ENCODE data around the gene KCNAB1. TPM values are rescaled to one million over a fixed set of nuclear protein-coding genes. Genes with fewer than 3 reads are reported as not detected.

The KCNAB1 gene
- total RNA-seq, 1 experiment from 2014 or later: 1.0 TPM

DNA sequence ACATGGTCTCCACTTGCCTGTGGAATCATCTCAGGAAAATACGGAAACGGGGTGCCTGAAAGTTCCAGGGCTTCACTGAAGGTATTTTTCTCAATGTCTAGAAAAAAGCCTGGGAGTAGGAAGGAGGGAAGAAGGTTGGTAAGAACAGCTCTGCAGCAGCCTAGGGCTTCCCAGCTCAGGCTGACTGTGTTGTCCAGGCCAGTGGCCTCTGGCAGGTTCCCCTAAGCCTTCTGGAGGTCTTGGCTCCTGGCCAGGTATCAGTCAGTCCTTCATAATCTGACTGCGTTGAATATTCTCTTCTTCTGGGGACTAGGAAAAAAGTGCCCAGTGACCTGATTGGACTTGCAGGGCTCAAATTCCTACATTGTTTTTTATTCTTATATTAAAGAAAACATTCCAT lies 395.9 kb downstream of the KCNAB1 start:
- CTCF ChIA-PET: interaction anchor here (1.1 to 1.4 kb wide), 2 partner anchors 14 to 364 kb away, joined by 3 to 6 read pairs; no protein-coding TSS in a partner anchor

DNA sequence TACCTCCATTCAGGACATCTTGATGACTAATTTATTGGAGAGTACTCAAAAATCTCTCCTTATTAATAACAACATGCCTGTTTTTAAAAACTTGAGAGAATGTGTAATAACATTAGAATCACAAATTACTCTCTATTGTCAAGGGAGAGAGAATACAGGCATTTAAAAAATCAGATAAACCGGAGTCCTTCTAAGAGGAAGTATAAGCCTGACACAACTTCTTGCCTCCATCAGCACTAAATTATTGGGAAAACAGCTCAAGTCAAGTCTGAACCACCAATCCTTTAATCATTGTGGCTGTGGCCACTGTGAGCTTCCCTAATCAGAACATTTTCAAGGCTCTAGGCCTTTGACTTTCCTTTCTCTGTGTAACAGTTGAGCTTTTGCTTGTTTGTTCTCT lies 396.6 kb downstream of the KCNAB1 start:
- no peak for ATAC-seq
- ChIA-PET POLR2A (no interaction called here), CTCF (interaction anchor here (0.7 to 1.4 kb wide), 5 partner anchors 14 to 507 kb away, joined by 3 to 6 read pairs (median 3); no protein-coding TSS in a partner anchor)
- H3K36me3 Mint-ChIP-seq: no peaks in the 10 kb centered on the region
- TF ChIP-seq GRHL2 (CRISPR knock-in tag; IDR thresholded peaks at IDR 0.05; ENCODE audit: insufficient replicate concordance, severe bottlenecking) (no peak), IRF2 (CRISPR knock-in tag; IDR thresholded peaks at IDR 0.05; ENCODE audit: borderline replicate concordance, low read depth) (no peak), RELA (CRISPR knock-in tag; IDR thresholded peaks at IDR 0.05; ENCODE audit: borderline replicate concordance) (no peak), ETV6 (CRISPR knock-in tag; IDR thresholded peaks at IDR 0.05) (no peak), ZNF671 (CRISPR knock-in tag; IDR thresholded peaks at IDR 0.05) (no peak), KAT7 (CRISPR knock-in tag; IDR thresholded peaks at IDR 0.05; ENCODE audit: borderline replicate concordance) (no peak)
- TF ChIP-seq, protein P1, sequence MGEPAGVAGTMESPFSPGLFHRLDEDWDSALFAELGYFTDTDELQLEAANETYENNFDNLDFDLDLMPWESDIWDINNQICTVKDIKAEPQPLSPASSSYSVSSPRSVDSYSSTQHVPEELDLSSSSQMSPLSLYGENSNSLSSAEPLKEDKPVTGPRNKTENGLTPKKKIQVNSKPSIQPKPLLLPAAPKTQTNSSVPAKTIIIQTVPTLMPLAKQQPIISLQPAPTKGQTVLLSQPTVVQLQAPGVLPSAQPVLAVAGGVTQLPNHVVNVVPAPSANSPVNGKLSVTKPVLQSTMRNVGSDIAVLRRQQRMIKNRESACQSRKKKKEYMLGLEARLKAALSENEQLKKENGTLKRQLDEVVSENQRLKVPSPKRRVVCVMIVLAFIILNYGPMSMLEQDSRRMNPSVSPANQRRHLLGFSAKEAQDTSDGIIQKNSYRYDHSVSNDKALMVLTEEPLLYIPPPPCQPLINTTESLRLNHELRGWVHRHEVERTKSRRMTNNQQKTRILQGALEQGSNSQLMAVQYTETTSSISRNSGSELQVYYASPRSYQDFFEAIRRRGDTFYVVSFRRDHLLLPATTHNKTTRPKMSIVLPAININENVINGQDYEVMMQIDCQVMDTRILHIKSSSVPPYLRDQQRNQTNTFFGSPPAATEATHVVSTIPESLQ (CRISPR knock-in tag; IDR thresholded peaks at IDR 0.05): no peak
- TF ChIP-seq, protein P2, sequence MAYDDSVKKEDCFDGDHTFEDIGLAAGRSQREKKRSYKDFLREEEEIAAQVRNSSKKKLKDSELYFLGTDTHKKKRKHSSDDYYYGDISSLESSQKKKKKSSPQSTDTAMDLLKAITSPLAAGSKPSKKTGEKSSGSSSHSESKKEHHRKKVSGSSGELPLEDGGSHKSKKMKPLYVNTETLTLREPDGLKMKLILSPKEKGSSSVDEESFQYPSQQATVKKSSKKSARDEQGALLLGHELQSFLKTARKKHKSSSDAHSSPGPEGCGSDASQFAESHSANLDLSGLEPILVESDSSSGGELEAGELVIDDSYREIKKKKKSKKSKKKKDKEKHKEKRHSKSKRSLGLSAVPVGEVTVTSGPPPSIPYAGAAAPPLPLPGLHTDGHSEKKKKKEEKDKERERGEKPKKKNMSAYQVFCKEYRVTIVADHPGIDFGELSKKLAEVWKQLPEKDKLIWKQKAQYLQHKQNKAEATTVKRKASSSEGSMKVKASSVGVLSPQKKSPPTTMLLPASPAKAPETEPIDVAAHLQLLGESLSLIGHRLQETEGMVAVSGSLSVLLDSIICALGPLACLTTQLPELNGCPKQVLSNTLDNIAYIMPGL (CRISPR knock-in tag; IDR thresholded peaks at IDR 0.05): no peak
- TF ChIP-seq, protein P3, sequence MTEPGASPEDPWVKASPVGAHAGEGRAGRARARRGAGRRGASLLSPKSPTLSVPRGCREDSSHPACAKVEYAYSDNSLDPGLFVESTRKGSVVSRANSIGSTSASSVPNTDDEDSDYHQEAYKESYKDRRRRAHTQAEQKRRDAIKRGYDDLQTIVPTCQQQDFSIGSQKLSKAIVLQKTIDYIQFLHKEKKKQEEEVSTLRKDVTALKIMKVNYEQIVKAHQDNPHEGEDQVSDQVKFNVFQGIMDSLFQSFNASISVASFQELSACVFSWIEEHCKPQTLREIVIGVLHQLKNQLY (CRISPR knock-in tag; IDR thresholded peaks at IDR 0.05): no peak
- no peak overlapping the region for H3K27ac Mint-ChIP-seq
- H3K4me1 Mint-ChIP-seq: peaks cover 23% of the 10 kb centered on the region
- no peaks in the 10 kb centered on the region for H3K9me3 Mint-ChIP-seq
- no peak for DNase-seq (ENCODE audit: low spot score)
- H3K4me3 Mint-ChIP-seq: no peak overlapping the region
- no peaks in the 10 kb centered on the region for H3K27me3 Mint-ChIP-seq (ENCODE audit: low read depth)

More for the DNA sequence above, 395.9 kb downstream of the KCNAB1 start:
- Mint-ChIP-seq H3K27me3 (ENCODE audit: low read depth) (no peaks in the 10 kb centered on the region), H3K27ac (no peak overlapping the region), H3K9me3 (no peaks in the 10 kb centered on the region), H3K4me1 (peaks cover 23% of the 10 kb centered on the region), H3K36me3 (no peaks in the 10 kb centered on the region), H3K4me3 (no peak overlapping the region)
- POLR2A ChIA-PET: no interaction called here
- no peak; the same call in 1 of the 2 replicates for ATAC-seq
- DNase-seq (ENCODE audit: low spot score): no peak
- TF ChIP-seq CREM (CRISPR knock-in tag; IDR thresholded peaks at IDR 0.05) (no peak), CREB1 (CRISPR knock-in tag; IDR thresholded peaks at IDR 0.05) (no peak), NFYB (CRISPR knock-in tag; conservative IDR thresholded peaks at IDR 0.05; ENCODE audit: low read depth) (no peak), PRRX2 (CRISPR knock-in tag; IDR thresholded peaks at IDR 0.05) (no peak), GRHL2 (CRISPR knock-in tag; IDR thresholded peaks at IDR 0.05; ENCODE audit: insufficient replicate concordance, severe bottlenecking) (no peak), SMAD3 (CRISPR knock-in tag; IDR thresholded peaks at IDR 0.05; ENCODE audit: borderline replicate concordance) (no peak)
- TF ChIP-seq, protein P3 (CRISPR knock-in tag; IDR thresholded peaks at IDR 0.05): no peak
- TF ChIP-seq, protein P4, sequence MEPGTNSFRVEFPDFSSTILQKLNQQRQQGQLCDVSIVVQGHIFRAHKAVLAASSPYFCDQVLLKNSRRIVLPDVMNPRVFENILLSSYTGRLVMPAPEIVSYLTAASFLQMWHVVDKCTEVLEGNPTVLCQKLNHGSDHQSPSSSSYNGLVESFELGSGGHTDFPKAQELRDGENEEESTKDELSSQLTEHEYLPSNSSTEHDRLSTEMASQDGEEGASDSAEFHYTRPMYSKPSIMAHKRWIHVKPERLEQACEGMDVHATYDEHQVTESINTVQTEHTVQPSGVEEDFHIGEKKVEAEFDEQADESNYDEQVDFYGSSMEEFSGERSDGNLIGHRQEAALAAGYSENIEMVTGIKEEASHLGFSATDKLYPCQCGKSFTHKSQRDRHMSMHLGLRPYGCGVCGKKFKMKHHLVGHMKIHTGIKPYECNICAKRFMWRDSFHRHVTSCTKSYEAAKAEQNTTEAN (CRISPR knock-in tag; IDR thresholded peaks at IDR 0.05): no peak
- TF ChIP-seq, protein P5, sequence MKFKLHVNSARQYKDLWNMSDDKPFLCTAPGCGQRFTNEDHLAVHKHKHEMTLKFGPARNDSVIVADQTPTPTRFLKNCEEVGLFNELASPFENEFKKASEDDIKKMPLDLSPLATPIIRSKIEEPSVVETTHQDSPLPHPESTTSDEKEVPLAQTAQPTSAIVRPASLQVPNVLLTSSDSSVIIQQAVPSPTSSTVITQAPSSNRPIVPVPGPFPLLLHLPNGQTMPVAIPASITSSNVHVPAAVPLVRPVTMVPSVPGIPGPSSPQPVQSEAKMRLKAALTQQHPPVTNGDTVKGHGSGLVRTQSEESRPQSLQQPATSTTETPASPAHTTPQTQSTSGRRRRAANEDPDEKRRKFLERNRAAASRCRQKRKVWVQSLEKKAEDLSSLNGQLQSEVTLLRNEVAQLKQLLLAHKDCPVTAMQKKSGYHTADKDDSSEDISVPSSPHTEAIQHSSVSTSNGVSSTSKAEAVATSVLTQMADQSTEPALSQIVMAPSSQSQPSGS (CRISPR knock-in tag; IDR thresholded peaks at IDR 0.05; ENCODE audit: borderline replicate concordance, low read depth): no peak
- TF ChIP-seq, protein P6, sequence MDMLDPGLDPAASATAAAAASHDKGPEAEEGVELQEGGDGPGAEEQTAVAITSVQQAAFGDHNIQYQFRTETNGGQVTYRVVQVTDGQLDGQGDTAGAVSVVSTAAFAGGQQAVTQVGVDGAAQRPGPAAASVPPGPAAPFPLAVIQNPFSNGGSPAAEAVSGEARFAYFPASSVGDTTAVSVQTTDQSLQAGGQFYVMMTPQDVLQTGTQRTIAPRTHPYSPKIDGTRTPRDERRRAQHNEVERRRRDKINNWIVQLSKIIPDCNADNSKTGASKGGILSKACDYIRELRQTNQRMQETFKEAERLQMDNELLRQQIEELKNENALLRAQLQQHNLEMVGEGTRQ (CRISPR knock-in tag; IDR thresholded peaks at IDR 0.05): no peak

All from WTC11 (cell line).